SK-N-SH (cell line): ENCODE results near the gene ANKRD31. TPM values are rescaled to one million over a fixed set of nuclear protein-coding genes. Genes with fewer than 3 reads are reported as not detected.

Experiments
- CTCF ChIA-PET: fragments of 300-600, 350-600 bp; formaldehyde crosslinking; extraction: SDS; loops from one replicate; lab custom pipeline; 2021; lab: Yijun Ruan, JAX
- POLR2A ChIA-PET: fragments of 350-600 bp; sonication (Branson Sonifier 250); formaldehyde crosslinking; extraction: SDS; loops from one replicate; lab custom pipeline; 2020; ENCODE audit warnings: antibody characterized with exemption, inconsistent platforms; lab: Yijun Ruan, JAX
- DNase-seq: peaks from one replicate; pipeline ENCODE4 v3.0.0; 2012
- H2AFZ ChIP-seq: fragments of 200-600 bp; sonication (generic); 2 replicates; pipeline ENCODE4 v1.8.1; 2016; ENCODE audit warnings: antibody characterized with exemption, mild to moderate bottlenecking, low read depth
- H3F3A ChIP-seq: fragments of 200-600 bp; sonication (generic); replicated peaks from 2 replicates; pipeline ENCODE3; 2016; ENCODE audit warnings: antibody characterized with exemption, mild to moderate bottlenecking; ENCODE audit not compliant: insufficient read depth
- H3K27ac ChIP-seq, 2 experiments: fragments of 200-500 bp in 1 of 2; fragments of 200-600 bp in 1 of 2; sonication (Bioruptor generic) in 1 of 2; sonication (generic), shearing (Covaris generic) in 1 of 2; 2 replicates each; pipeline versions ENCODE4 v1.5.1 to v1.6.1; 2014 to 2016; ENCODE audit warnings: low read depth in 2 of 2, inconsistent platforms in 1 of 2, low read length in 1 of 2, mild to moderate bottlenecking in 1 of 2, mixed read lengths in 1 of 2
- H3K27me3 ChIP-seq: fragments of 200-600 bp; sonication (generic), shearing (Covaris generic); 2 replicates; pipeline ENCODE4 v1.6.1; 2016; ENCODE audit warnings: mixed run types; ENCODE audit not compliant: insufficient read depth
- H3K36me3 ChIP-seq, 2 experiments: fragments of 200-500 bp in 1 of 2; fragments of 200-600 bp in 1 of 2; sonication (Bioruptor generic) in 1 of 2; sonication (generic) in 1 of 2; replicated peaks in 1 of 2; 2 replicates each; pipeline versions ENCODE3 to v1.5.1; 2014 to 2016; ENCODE audit warnings: low read length in 1 of 2, mild to moderate bottlenecking in 1 of 2; ENCODE audit not compliant: insufficient read depth in 2 of 2, control insufficient read depth in 1 of 2
- H3K4me1 ChIP-seq, 2 experiments: fragments of 200-500 bp in 1 of 2; fragments of 200-600 bp in 1 of 2; sonication (Bioruptor generic) in 1 of 2; sonication (generic), shearing (Covaris generic) in 1 of 2; 2 replicates each; pipeline versions ENCODE4 v1.5.1 to v1.6.1; 2014 to 2016; ENCODE audit warnings: low read depth in 1 of 2, low read length in 1 of 2, mixed run types in 1 of 2; ENCODE audit not compliant: insufficient read depth in 2 of 2, control insufficient read depth in 1 of 2
- H3K4me2 ChIP-seq: fragments of 200-600 bp; sonication (generic), shearing (Covaris generic); 2 replicates; pipeline ENCODE4 v1.6.1; 2017; ENCODE audit warnings: mixed run types
- H3K4me3 ChIP-seq, 2 experiments: fragments of 200-500 bp in 1 of 2; fragments of 200-600 bp in 1 of 2; sonication (Bioruptor generic) in 1 of 2; sonication (generic), shearing (Covaris generic) in 1 of 2; 2 replicates each; pipeline versions ENCODE4 v1.5.1 to v1.8.1; 2014 to 2016; ENCODE audit warnings: low read depth in 2 of 2, inconsistent platforms in 1 of 2, low read length in 1 of 2, mild to moderate bottlenecking in 1 of 2, mixed read lengths in 1 of 2, moderate library complexity in 1 of 2
- H3K79me2 ChIP-seq: fragments of 200-600 bp; sonication (generic); 2 replicates; pipeline ENCODE4 v1.8.1; 2017; ENCODE audit warnings: mild to moderate bottlenecking; ENCODE audit not compliant: insufficient read depth
- H3K9ac ChIP-seq: fragments of 200-600 bp; sonication (generic); 2 replicates; pipeline ENCODE4 v1.6.1; 2017; ENCODE audit warnings: mixed run types
- H3K9me2 ChIP-seq: fragments of 200-600 bp; sonication (generic); 2 replicates; pipeline ENCODE4 v1.6.1; 2017; ENCODE audit warnings: mixed run types
- H3K9me3 ChIP-seq: fragments of 200-600 bp; sonication (generic); 2 replicates; pipeline ENCODE4 v1.6.1; 2017; ENCODE audit warnings: mixed run types, mild to moderate bottlenecking, moderate library complexity
- H4K20me1 ChIP-seq: fragments of 200-600 bp; sonication (generic); 2 replicates; pipeline ENCODE4 v1.6.1; 2017; ENCODE audit warnings: mild to moderate bottlenecking, mixed run types; ENCODE audit not compliant: insufficient read depth
- CHD2 ChIP-seq: fragments of 150-350 bp; IDR thresholded peaks from 2 replicates; pipeline ENCODE4 v1.6.1; 2018; ENCODE audit warnings: low read length; ENCODE audit not compliant: partially characterized antibody
- EP300 ChIP-seq, 2 experiments: IDR thresholded peaks; 2 replicates each; pipeline versions ENCODE4 v1.4.0 to v1.6.1; 2012; ENCODE audit warnings: borderline replicate concordance in 1 of 2, low read depth in 1 of 2, low read length in 1 of 2
- FOSL2 ChIP-seq: IDR thresholded peaks from 2 replicates; pipeline ENCODE4 v1.4.0; 2012; ENCODE audit warnings: low read depth, mild to moderate bottlenecking, moderate library complexity, borderline replicate concordance
- GABPA ChIP-seq: IDR thresholded peaks from 2 replicates; pipeline ENCODE4 v1.4.0; 2012; ENCODE audit warnings: low read depth, mild to moderate bottlenecking
- GATA2 ChIP-seq: sonication (generic); formaldehyde crosslinking; IDR thresholded peaks from 2 replicates; pipeline ENCODE4 v1.5.0; 2020; ENCODE audit warnings: mild to moderate bottlenecking, missing genetic modification reagents
- MEF2A ChIP-seq: IDR thresholded peaks from 2 replicates; pipeline ENCODE4 v1.4.0; 2012; ENCODE audit warnings: low read depth, borderline replicate concordance
- NRF1 ChIP-seq: IDR thresholded peaks from 2 replicates; pipeline ENCODE4 v1.6.1; 2012; ENCODE audit warnings: low read depth, mild to moderate bottlenecking, low read length
- RAD21 ChIP-seq: IDR thresholded peaks from 2 replicates; pipeline ENCODE4 v1.6.1; 2012; ENCODE audit warnings: mild to moderate bottlenecking, low read length
- RFX5 ChIP-seq: IDR thresholded peaks from 2 replicates; pipeline ENCODE4 v1.6.1; 2012; ENCODE audit warnings: mild to moderate bottlenecking, improper control_type of control experiment, low read length
- TAF1 ChIP-seq: IDR thresholded peaks from 2 replicates; pipeline ENCODE4 v1.6.1; 2012; ENCODE audit warnings: low read depth, mild to moderate bottlenecking, low read length, moderate library complexity, borderline replicate concordance
- TCF12 ChIP-seq: IDR thresholded peaks from 2 replicates; pipeline ENCODE4 v1.4.0; 2012
- WGBS: methylation state at CpG from one replicate; pipeline ENCODE4 v1.1.6; 2017; ENCODE audit warnings: low lambda C conversion rate; 5-methylcytosine and 5-hydroxymethylcytosine counted together
- polyA plus RNA-seq, 3 experiments: library from polyadenylated mRNA; depleted of rRNA; stranded (reverse); fragments of >200 nt; gene quantifications; 2 replicates each; pipeline ENCODE4 v1.2.3, GENCODE V29; 2012
- TF ChIP-seq, protein P1 (sequence below): IDR thresholded peaks from 2 replicates; pipeline ENCODE4 v1.4.0; 2012; ENCODE audit warnings: low read depth, borderline replicate concordance
- TF ChIP-seq, protein P2 (sequence below): fragments of 150-350 bp; IDR thresholded peaks from 2 replicates; pipeline ENCODE4 v1.6.1; 2016; ENCODE audit warnings: mild to moderate bottlenecking, low read depth, low read length
- TF ChIP-seq, protein P3 (sequence below): IDR thresholded peaks from 2 replicates; pipeline ENCODE4; 2012
- TF ChIP-seq, protein P4 (sequence below): IDR thresholded peaks from 2 replicates; pipeline ENCODE4 v1.4.0; 2012; ENCODE audit warnings: low read depth, borderline replicate concordance

Gene ANKRD31
- polyA plus RNA-seq, 1 of the 3 experiments (the other 2 are of a cell fraction) = 0.05 TPM

DNA sequence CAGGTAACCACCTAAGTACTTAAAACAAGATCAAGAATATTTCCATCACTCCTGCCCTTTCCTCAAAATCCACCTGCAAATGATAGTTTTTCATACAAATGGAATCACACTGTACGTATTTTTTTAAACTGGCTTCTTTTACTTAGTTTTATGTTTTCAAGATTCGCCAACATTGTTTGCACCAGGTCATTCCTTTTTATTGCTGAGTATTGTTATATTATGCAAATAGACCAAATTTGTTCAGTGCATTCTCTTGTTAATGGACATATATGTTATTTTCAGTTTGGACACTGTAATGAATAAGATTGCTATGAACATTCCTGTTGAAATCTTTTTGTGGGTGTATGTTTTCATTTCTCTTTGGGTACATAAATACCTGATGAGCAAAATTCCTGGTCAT lies 8.3 kb upstream of the ANKRD31 start (continued):
- TF ChIP-seq, protein P1, sequence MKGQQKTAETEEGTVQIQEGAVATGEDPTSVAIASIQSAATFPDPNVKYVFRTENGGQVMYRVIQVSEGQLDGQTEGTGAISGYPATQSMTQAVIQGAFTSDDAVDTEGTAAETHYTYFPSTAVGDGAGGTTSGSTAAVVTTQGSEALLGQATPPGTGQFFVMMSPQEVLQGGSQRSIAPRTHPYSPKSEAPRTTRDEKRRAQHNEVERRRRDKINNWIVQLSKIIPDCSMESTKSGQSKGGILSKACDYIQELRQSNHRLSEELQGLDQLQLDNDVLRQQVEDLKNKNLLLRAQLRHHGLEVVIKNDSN = no peak
- TF ChIP-seq NRF1 = no peak
- TF ChIP-seq RFX5 = no peak
- no peak for TF ChIP-seq EP300 (IDR thresholded peaks at IDR 0.05; ENCODE audit: borderline replicate concordance in 1 of 2, low read depth in 1 of 2, low read length in 1 of 2)
- TF ChIP-seq TAF1 = no peak
- TF ChIP-seq, protein P2, sequence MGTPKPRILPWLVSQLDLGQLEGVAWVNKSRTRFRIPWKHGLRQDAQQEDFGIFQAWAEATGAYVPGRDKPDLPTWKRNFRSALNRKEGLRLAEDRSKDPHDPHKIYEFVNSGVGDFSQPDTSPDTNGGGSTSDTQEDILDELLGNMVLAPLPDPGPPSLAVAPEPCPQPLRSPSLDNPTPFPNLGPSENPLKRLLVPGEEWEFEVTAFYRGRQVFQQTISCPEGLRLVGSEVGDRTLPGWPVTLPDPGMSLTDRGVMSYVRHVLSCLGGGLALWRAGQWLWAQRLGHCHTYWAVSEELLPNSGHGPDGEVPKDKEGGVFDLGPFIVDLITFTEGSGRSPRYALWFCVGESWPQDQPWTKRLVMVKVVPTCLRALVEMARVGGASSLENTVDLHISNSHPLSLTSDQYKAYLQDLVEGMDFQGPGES = no peak

DNA sequence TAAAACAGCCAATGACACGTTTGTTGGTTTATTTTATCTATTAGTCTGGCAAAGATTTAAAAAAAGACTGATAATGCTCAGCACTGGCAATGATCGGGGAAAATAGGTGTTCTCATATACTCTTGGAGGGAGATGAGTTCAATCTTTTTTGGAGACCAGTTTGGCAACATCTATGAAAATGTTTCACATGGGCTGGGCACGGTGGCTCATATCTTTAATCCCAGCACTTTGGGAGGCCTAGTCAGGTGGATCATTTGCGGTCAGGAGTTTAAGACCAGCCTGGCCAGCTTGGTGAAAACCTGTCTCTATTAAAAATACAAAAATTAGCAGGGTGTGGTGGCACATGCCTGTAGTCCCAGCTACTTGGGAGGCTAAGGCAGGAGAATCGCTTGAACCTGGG lies 6.8 kb upstream of the ANKRD31 start:
- H2AFZ ChIP-seq = no peak overlapping the region
- no peaks in the 10 kb centered on the region for H3K79me2 ChIP-seq
- DNase-seq = no peak
- POLR2A ChIA-PET = no interaction called here
- no peak overlapping the region for H3K4me2 ChIP-seq
- CTCF ChIA-PET = no interaction called here
- H3K27ac ChIP-seq = no peak overlapping the region
- H3K4me3 ChIP-seq = no peak overlapping the region
- 75% methylated on average over 5 of the region's 5 CpGs for WGBS
- TF ChIP-seq, protein P3, sequence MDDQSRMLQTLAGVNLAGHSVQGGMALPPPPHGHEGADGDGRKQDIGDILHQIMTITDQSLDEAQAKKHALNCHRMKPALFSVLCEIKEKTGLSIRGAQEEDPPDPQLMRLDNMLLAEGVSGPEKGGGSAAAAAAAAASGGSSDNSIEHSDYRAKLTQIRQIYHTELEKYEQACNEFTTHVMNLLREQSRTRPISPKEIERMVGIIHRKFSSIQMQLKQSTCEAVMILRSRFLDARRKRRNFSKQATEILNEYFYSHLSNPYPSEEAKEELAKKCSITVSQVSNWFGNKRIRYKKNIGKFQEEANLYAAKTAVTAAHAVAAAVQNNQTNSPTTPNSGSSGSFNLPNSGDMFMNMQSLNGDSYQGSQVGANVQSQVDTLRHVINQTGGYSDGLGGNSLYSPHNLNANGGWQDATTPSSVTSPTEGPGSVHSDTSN = no peak
- TF ChIP-seq FOSL2 = no peak
- TF ChIP-seq NRF1 = no peak
- TF ChIP-seq CHD2 = no peak
- TF ChIP-seq TCF12 = no peak
- no peak for TF ChIP-seq RAD21
- TF ChIP-seq, protein P1 = no peak
- TF ChIP-seq TAF1 = no peak
- TF ChIP-seq GABPA = no peak
- no peak for TF ChIP-seq MEF2A
- TF ChIP-seq, protein P4, sequence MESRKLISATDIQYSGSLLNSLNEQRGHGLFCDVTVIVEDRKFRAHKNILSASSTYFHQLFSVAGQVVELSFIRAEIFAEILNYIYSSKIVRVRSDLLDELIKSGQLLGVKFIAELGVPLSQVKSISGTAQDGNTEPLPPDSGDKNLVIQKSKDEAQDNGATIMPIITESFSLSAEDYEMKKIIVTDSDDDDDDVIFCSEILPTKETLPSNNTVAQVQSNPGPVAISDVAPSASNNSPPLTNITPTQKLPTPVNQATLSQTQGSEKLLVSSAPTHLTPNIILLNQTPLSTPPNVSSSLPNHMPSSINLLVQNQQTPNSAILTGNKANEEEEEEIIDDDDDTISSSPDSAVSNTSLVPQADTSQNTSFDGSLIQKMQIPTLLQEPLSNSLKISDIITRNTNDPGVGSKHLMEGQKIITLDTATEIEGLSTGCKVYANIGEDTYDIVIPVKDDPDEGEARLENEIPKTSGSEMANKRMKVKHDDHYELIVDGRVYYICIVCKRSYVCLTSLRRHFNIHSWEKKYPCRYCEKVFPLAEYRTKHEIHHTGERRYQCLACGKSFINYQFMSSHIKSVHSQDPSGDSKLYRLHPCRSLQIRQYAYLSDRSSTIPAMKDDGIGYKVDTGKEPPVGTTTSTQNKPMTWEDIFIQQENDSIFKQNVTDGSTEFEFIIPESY = no peak
- no peak for TF ChIP-seq GATA2 (CRISPR knock-in tag)
- TF ChIP-seq, all 33 proteins: peak for 0
- H3K36me3 ChIP-seq = no peaks in the 10 kb centered on the region
- no peaks in the 10 kb centered on the region for H4K20me1 ChIP-seq
- no peak overlapping the region for H3K9ac ChIP-seq
- no peaks in the 10 kb centered on the region for H3K27me3 ChIP-seq
- H3K9me2 ChIP-seq = no peaks in the 10 kb centered on the region
- no peaks in the 10 kb centered on the region for H3K9me3 ChIP-seq
- H3K4me1 ChIP-seq = no peaks in the 10 kb centered on the region
- no peaks in the 10 kb centered on the region for H3F3A ChIP-seq
